WTC11 (cell line): ENCODE data around the gene SLC25A21. TPM values are rescaled to one million over a fixed set of nuclear protein-coding genes. Genes with fewer than 3 reads are reported as not detected.

Experiments
- ATAC-seq: fragments of 200-7000 bp; cut with Tn5 transposase; 2 replicates; pipeline ENCODE4 v1.10.0; 2021; ENCODE audit warnings: mild to moderate bottlenecking, moderate library complexity
- CTCF ChIA-PET: fragments of 300-600 bp; sonication (Branson Sonifier 250); formaldehyde crosslinking; loops from one replicate; lab custom pipeline; 2021; ENCODE audit warnings: antibody characterized with exemption; lab: Charles Lee
- POLR2A ChIA-PET: fragments of 350-600 bp; sonication (Branson Sonifier 250); formaldehyde crosslinking; loops from one replicate; lab custom pipeline; 2021; ENCODE audit warnings: antibody characterized with exemption; lab: Charles Lee
- DNase-seq: peaks from one replicate; pipeline ENCODE4 v3.0.0; 2021; ENCODE audit warnings: low spot score
- H3K27ac Mint-ChIP-seq: 2 replicates; pipeline ENCODE4 v1.8.0; 2021; ENCODE audit warnings: mixed read lengths
- H3K27me3 Mint-ChIP-seq: 2 replicates; pipeline ENCODE4 v1.8.0; 2021; ENCODE audit warnings: low read depth, mild to moderate bottlenecking, moderate library complexity, mixed read lengths
- H3K36me3 Mint-ChIP-seq: 2 replicates; pipeline ENCODE4 v1.8.0; 2021; ENCODE audit warnings: mixed read lengths
- H3K4me1 Mint-ChIP-seq: 2 replicates; pipeline ENCODE4 v1.8.0; 2022; ENCODE audit warnings: mixed read lengths
- H3K4me3 Mint-ChIP-seq: 2 replicates; pipeline ENCODE4 v1.8.0; 2021; ENCODE audit warnings: mild to moderate bottlenecking, moderate library complexity, mixed read lengths
- H3K9me3 Mint-ChIP-seq: 2 replicates; pipeline ENCODE4 v1.8.0; 2021; ENCODE audit warnings: mixed read lengths
- CREM ChIP-seq: sonication (generic); formaldehyde crosslinking; IDR thresholded peaks from 2 replicates; pipeline ENCODE4 v1.8.1; 2022; ENCODE audit warnings: mild to moderate bottlenecking, missing genetic modification reagents, moderate library complexity
- GABPB1 ChIP-seq: sonication (generic); formaldehyde crosslinking; IDR thresholded peaks from 2 replicates; pipeline ENCODE4 v1.8.1; 2023; ENCODE audit warnings: mild to moderate bottlenecking, missing genetic modification reagents
- IRF2 ChIP-seq: sonication (generic); formaldehyde crosslinking; IDR thresholded peaks from 2 replicates; pipeline ENCODE4 v1.8.0; 2022; ENCODE audit warnings: low read depth, missing genetic modification reagents, borderline replicate concordance
- JAZF1 ChIP-seq: fragments of 250-450 bp; sonication (Bioruptor Pico); IDR thresholded peaks from 2 replicates; pipeline ENCODE4 v1.9.0; 2021; ENCODE audit warnings: moderate library complexity, mild to moderate bottlenecking, inconsistent platforms
- MXD4 ChIP-seq: fragments of 250-450 bp; sonication (Bioruptor Pico); IDR thresholded peaks from 2 replicates; pipeline ENCODE4 v1.8.0; 2021; ENCODE audit warnings: mild to moderate bottlenecking, moderate library complexity, borderline replicate concordance
- NFATC4 ChIP-seq: fragments of 250-450 bp; sonication (Bioruptor Pico); IDR thresholded peaks from 2 replicates; pipeline ENCODE4 v1.9.0; 2021; ENCODE audit warnings: mild to moderate bottlenecking
- NFYB ChIP-seq: sonication (generic); formaldehyde crosslinking; conservative IDR thresholded peaks from 2 replicates; pipeline ENCODE4 v1.8.0; 2022; ENCODE audit warnings: low read depth, missing genetic modification reagents
- NR3C1 ChIP-seq: sonication (generic); formaldehyde crosslinking; conservative IDR thresholded peaks from 2 replicates; pipeline ENCODE4 v1.8.1; 2023; ENCODE audit warnings: low read depth, mild to moderate bottlenecking, missing genetic modification reagents
- PRRX2 ChIP-seq: fragments of 250-450 bp; sonication (Bioruptor Pico); IDR thresholded peaks from 2 replicates; pipeline ENCODE4 v1.8.0; 2021; ENCODE audit warnings: mild to moderate bottlenecking
- SMAD4 ChIP-seq: sonication (generic); formaldehyde crosslinking; IDR thresholded peaks from 2 replicates; pipeline ENCODE4 v1.8.0; 2022; ENCODE audit warnings: mild to moderate bottlenecking, missing genetic modification reagents
- TP53 ChIP-seq: sonication (generic); formaldehyde crosslinking; IDR thresholded peaks from 2 replicates; pipeline ENCODE4 v1.8.1; 2023; ENCODE audit warnings: mild to moderate bottlenecking, missing genetic modification reagents
- ZNF121 ChIP-seq: sonication (generic); formaldehyde crosslinking; IDR thresholded peaks from 2 replicates; pipeline ENCODE4 v1.8.0; 2023; ENCODE audit warnings: missing genetic modification reagents
- ZNF138 ChIP-seq: sonication (generic); formaldehyde crosslinking; conservative IDR thresholded peaks from 2 replicates; pipeline ENCODE4 v1.8.1; 2022; ENCODE audit warnings: mild to moderate bottlenecking, moderate library complexity, missing genetic modification reagents
- ZNF423 ChIP-seq: fragments of 250-450 bp; sonication (Bioruptor Pico); IDR thresholded peaks from 2 replicates; pipeline ENCODE4 v2.1.2; 2022; ENCODE audit warnings: mild to moderate bottlenecking, moderate library complexity
- ZNF671 ChIP-seq: fragments of 250-450 bp; sonication (Bioruptor Pico); IDR thresholded peaks from 2 replicates; pipeline ENCODE4 v1.8.0; 2021; ENCODE audit warnings: mild to moderate bottlenecking
- total RNA-seq: library from RNA; stranded (reverse); gene quantifications from 3 replicates; pipeline ENCODE4 v1.2.3, GENCODE V29; 2021
- TF ChIP-seq, protein P1 (sequence below): sonication (generic); formaldehyde crosslinking; IDR thresholded peaks from 2 replicates; pipeline ENCODE4 v1.8.1; 2023; ENCODE audit warnings: mild to moderate bottlenecking, missing genetic modification reagents
- TF ChIP-seq, protein P2 (sequence below): sonication (generic); formaldehyde crosslinking; IDR thresholded peaks from 2 replicates; pipeline ENCODE4 v1.8.1; 2022; ENCODE audit warnings: low read depth, missing genetic modification reagents, borderline replicate concordance
- TF ChIP-seq, protein P3 (sequence below): fragments of 250-450 bp; sonication (Bioruptor Pico); IDR thresholded peaks from 2 replicates; pipeline ENCODE4 v2.1.2; 2022; ENCODE audit warnings: mild to moderate bottlenecking, moderate library complexity
- TF ChIP-seq, protein P4 (sequence below): sonication (generic); formaldehyde crosslinking; IDR thresholded peaks from 2 replicates; pipeline ENCODE4 v1.8.0; 2022; ENCODE audit warnings: mild to moderate bottlenecking, missing genetic modification reagents
- TF ChIP-seq, protein P5 (sequence below): sonication (generic); formaldehyde crosslinking; IDR thresholded peaks from 2 replicates; pipeline ENCODE4 v1.8.1; 2022; ENCODE audit warnings: missing genetic modification reagents, borderline replicate concordance
- TF ChIP-seq, protein P6 (sequence below): sonication (generic); formaldehyde crosslinking; conservative IDR thresholded peaks from 2 replicates; pipeline ENCODE4 v1.8.1; 2022; ENCODE audit warnings: mild to moderate bottlenecking, missing genetic modification reagents

The SLC25A21 gene
- total RNA-seq, 1 experiment from 2014 or later = 8.2 TPM

- H3K4me1 Mint-ChIP-seq = peaks cover 14% of the 10 kb centered on the region
- ChIA-PET POLR2A (no interaction called here), CTCF (interaction anchor here (1.5 to 3.8 kb wide), 2 partner anchors 24 to 119 kb away, joined by 3 to 14 read pairs; no protein-coding TSS in a partner anchor)
- H3K36me3 Mint-ChIP-seq = no peaks in the 10 kb centered on the region
- H3K9me3 Mint-ChIP-seq = no peaks in the 10 kb centered on the region
- H3K27me3 Mint-ChIP-seq = no peaks in the 10 kb centered on the region
- no peak overlapping the region for H3K27ac Mint-ChIP-seq
- peak; percentile 23 for DNase-seq
- H3K4me3 Mint-ChIP-seq = no peak overlapping the region
- ATAC-seq = peak; percentile 92
- TF ChIP-seq ZNF121 (CRISPR knock-in tag) (no peak), ZNF671 (CRISPR knock-in tag) (no peak), NR3C1 (no peak), PRRX2 (no peak), IRF2 (CRISPR knock-in tag) (no peak), ZNF138 (CRISPR knock-in tag) (no peak), NFATC4 (CRISPR knock-in tag) (no peak)
- TF ChIP-seq, protein P1, sequence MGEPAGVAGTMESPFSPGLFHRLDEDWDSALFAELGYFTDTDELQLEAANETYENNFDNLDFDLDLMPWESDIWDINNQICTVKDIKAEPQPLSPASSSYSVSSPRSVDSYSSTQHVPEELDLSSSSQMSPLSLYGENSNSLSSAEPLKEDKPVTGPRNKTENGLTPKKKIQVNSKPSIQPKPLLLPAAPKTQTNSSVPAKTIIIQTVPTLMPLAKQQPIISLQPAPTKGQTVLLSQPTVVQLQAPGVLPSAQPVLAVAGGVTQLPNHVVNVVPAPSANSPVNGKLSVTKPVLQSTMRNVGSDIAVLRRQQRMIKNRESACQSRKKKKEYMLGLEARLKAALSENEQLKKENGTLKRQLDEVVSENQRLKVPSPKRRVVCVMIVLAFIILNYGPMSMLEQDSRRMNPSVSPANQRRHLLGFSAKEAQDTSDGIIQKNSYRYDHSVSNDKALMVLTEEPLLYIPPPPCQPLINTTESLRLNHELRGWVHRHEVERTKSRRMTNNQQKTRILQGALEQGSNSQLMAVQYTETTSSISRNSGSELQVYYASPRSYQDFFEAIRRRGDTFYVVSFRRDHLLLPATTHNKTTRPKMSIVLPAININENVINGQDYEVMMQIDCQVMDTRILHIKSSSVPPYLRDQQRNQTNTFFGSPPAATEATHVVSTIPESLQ (CRISPR knock-in tag) = no peak
- TF ChIP-seq, protein P2, sequence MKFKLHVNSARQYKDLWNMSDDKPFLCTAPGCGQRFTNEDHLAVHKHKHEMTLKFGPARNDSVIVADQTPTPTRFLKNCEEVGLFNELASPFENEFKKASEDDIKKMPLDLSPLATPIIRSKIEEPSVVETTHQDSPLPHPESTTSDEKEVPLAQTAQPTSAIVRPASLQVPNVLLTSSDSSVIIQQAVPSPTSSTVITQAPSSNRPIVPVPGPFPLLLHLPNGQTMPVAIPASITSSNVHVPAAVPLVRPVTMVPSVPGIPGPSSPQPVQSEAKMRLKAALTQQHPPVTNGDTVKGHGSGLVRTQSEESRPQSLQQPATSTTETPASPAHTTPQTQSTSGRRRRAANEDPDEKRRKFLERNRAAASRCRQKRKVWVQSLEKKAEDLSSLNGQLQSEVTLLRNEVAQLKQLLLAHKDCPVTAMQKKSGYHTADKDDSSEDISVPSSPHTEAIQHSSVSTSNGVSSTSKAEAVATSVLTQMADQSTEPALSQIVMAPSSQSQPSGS (CRISPR knock-in tag) = no peak
Observed at GRCh38 chr14:36724162-36724561, 448.2 kb downstream of the SLC25A21 start.

- POLR2A ChIA-PET = interaction anchor here (1.1 kb wide), 1 partner anchor 11 kb away, joined by 3 read pairs; no protein-coding TSS in a partner anchor
Observed at GRCh38 chr14:36723530-36723929, 448.9 kb downstream of the SLC25A21 start.

More at GRCh38 chr14:36723530-36723929, 448.9 kb downstream of the SLC25A21 start:
- TF ChIP-seq, protein P3, sequence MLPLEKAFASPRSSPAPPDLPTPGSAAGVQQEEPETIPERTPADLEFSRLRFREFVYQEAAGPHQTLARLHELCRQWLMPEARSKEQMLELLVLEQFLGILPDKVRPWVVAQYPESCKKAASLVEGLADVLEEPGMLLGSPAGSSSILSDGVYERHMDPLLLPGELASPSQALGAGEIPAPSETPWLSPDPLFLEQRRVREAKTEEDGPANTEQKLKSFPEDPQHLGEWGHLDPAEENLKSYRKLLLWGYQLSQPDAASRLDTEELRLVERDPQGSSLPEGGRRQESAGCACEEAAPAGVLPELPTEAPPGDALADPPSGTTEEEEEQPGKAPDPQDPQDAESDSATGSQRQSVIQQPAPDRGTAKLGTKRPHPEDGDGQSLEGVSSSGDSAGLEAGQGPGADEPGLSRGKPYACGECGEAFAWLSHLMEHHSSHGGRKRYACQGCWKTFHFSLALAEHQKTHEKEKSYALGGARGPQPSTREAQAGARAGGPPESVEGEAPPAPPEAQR (CRISPR knock-in tag) = no peak
- TF ChIP-seq TP53 = no peak
- TF ChIP-seq PRRX2 = no peak
- TF ChIP-seq, protein P4, sequence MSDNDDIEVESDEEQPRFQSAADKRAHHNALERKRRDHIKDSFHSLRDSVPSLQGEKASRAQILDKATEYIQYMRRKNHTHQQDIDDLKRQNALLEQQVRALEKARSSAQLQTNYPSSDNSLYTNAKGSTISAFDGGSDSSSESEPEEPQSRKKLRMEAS (CRISPR knock-in tag) = no peak
- TF ChIP-seq, protein P5, sequence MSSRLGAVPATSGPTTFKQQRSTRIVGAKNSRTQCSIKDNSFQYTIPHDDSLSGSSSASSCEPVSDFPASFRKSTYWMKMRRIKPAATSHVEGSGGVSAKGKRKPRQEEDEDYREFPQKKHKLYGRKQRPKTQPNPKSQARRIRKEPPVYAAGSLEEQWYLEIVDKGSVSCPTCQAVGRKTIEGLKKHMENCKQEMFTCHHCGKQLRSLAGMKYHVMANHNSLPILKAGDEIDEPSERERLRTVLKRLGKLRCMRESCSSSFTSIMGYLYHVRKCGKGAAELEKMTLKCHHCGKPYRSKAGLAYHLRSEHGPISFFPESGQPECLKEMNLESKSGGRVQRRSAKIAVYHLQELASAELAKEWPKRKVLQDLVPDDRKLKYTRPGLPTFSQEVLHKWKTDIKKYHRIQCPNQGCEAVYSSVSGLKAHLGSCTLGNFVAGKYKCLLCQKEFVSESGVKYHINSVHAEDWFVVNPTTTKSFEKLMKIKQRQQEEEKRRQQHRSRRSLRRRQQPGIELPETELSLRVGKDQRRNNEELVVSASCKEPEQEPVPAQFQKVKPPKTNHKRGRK (CRISPR knock-in tag) = no peak
- no peak for TF ChIP-seq ZNF423 (CRISPR knock-in tag)
- no peak for TF ChIP-seq GABPB1 (CRISPR knock-in tag)
- TF ChIP-seq MXD4 (CRISPR knock-in tag) = no peak
- no peak for TF ChIP-seq CREM
- no peak for TF ChIP-seq SMAD4 (CRISPR knock-in tag)
- TF ChIP-seq NFYB (CRISPR knock-in tag) = no peak
- no peak for TF ChIP-seq JAZF1
- TF ChIP-seq, protein P6, sequence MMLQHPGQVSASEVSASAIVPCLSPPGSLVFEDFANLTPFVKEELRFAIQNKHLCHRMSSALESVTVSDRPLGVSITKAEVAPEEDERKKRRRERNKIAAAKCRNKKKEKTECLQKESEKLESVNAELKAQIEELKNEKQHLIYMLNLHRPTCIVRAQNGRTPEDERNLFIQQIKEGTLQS (CRISPR knock-in tag) = no peak
- ATAC-seq (no peak), DNase-seq (no peak)
- CTCF ChIA-PET = interaction anchor here (1.5 to 3.8 kb wide), 2 partner anchors 24 to 119 kb away, joined by 3 to 14 read pairs; no protein-coding TSS in a partner anchor
- H3K36me3 Mint-ChIP-seq = no peaks in the 10 kb centered on the region
- no peak overlapping the region for H3K4me3 Mint-ChIP-seq
- H3K27me3 Mint-ChIP-seq = no peaks in the 10 kb centered on the region
- no peak overlapping the region for H3K27ac Mint-ChIP-seq
- no peaks in the 10 kb centered on the region for H3K9me3 Mint-ChIP-seq
- peaks cover 14% of the 10 kb centered on the region for H3K4me1 Mint-ChIP-seq
